HG03575 (cell line): ENCODE data around the gene ADK.
"Not testable (repeated sequence)": the region's sequence is repeated elsewhere in the genome, so short reads cannot be mapped to it uniquely, and the experiment has no call there.

ENCODE experiments used
- ATAC-seq: cut with Tn5 transposase; IDR thresholded peaks from one replicate; pipeline ENCODE4 v1.9.1; 2021; ENCODE audit not compliant: unreplicated experiment, insufficient number of reproducible peaks, low FRiP score; ENCODE audit errors: extremely low read depth

ADK gene

GRCh38 chr10:74138596-74138995 is 12.4 kb upstream of the ADK start:
- ATAC-seq, result not testable (repeated sequence)

- ATAC-seq, result no peak
Measured at GRCh38 chr10:74139981-74140380, 11.0 kb upstream of the ADK start.

- no peak for ATAC-seq
Measured at GRCh38 chr10:74140553-74140952, 10.5 kb upstream of the ADK start.

GRCh38 chr10:74145133-74145532 is 5.9 kb upstream of the ADK start:
- ATAC-seq, result no peak

GRCh38 chr10:74146980-74147379 is 4.0 kb upstream of the ADK start:
- ATAC-seq, result not testable (repeated sequence)

GRCh38 chr10:74150204-74150989 is 624 bp upstream of the ADK start, which contains the start of gene AP3M1:
Gene AP3M1 (minus strand): TSS chr10:74150828. CDS start chr10:74138379, 12,449 bp downstream.
- peak; percentile 20 for ATAC-seq

- ATAC-seq, result no peak
Measured at GRCh38 chr10:74151879-74152722, 1.1 kb downstream of the ADK start.

GRCh38 chr10:74153123-74153522 is 2.1 kb downstream of the ADK start:
- ATAC-seq, result no peak

- no peak for ATAC-seq
Measured at GRCh38 chr10:74153676-74154075, 2.7 kb downstream of the ADK start.

- ATAC-seq, result no peak
Measured at GRCh38 chr10:74156919-74157289, 5.9 kb downstream of the ADK start.

- ATAC-seq, result no peak
Measured at GRCh38 chr10:74160013-74160412, 9.0 kb downstream of the ADK start.

- no peak for ATAC-seq
Measured at GRCh38 chr10:74163319-74164068, 12.5 kb downstream of the ADK start.

- no peak for ATAC-seq
Measured at GRCh38 chr10:74164716-74165529, 13.9 kb downstream of the ADK start.

- ATAC-seq, result no peak
Measured at GRCh38 chr10:74165530-74165901, 14.5 kb downstream of the ADK start.

GRCh38 chr10:74167443-74167842 is 16.4 kb downstream of the ADK start:
- no peak for ATAC-seq

- ATAC-seq, result no peak
Measured at GRCh38 chr10:74171625-74172024, 20.6 kb downstream of the ADK start.

GRCh38 chr10:74174521-74174920 is 23.5 kb downstream of the ADK start:
- no peak for ATAC-seq

- ATAC-seq, result no peak
Measured at GRCh38 chr10:74175510-74176379, 24.7 kb downstream of the ADK start.
